Ishikawa (cell line): ENCODE measurements around the gene MAN1A2.

Experiments
- CEBPB ChIP-seq: IDR thresholded peaks from 2 replicates; pipeline ENCODE4 v1.6.1; 2012
- CREB1 ChIP-seq: IDR thresholded peaks from 2 replicates; pipeline ENCODE4 v1.6.1; 2012; ENCODE audit warnings: low read depth
- EP300 ChIP-seq: IDR thresholded peaks from 2 replicates; pipeline ENCODE4 v1.6.1; 2012; ENCODE audit warnings: borderline replicate concordance
- RAD21 ChIP-seq: IDR thresholded peaks from 2 replicates; pipeline ENCODE4 v1.6.1; 2012; ENCODE audit warnings: low read depth
- TAF1 ChIP-seq: IDR thresholded peaks from 2 replicates; pipeline ENCODE4 v1.6.1; 2012; ENCODE audit warnings: low read depth, mild to moderate bottlenecking
- USF1 ChIP-seq: IDR thresholded peaks from 2 replicates; pipeline ENCODE4 v1.6.1; 2012
- YY1 ChIP-seq: IDR thresholded peaks from 2 replicates; pipeline ENCODE4 v1.6.1; 2012; ENCODE audit warnings: low read depth
- TF ChIP-seq, protein P1 (sequence below): IDR thresholded peaks from 2 replicates; pipeline ENCODE4 v1.6.1; 2012; ENCODE audit warnings: low read depth, mild to moderate bottlenecking

DNA sequence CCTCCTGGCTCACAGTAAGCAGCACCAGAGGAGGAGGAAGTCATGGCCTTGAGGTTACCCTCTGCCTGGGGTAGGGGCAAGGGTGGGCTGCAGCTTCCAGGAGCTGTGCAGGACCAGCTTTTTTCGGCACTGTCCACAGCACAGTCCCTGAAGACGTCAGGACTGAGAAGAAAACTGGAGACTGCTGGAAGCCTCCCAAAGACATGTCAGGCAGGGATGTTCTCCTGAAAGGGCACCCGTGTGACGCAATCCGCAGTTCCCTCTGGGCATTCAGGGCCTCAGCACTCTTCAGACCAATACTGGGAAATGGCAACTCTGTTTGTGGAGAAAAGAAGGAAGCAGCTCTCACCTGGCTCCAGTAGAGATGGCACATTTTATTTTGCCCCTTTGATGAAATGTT lies 173.8 kb downstream of the MAN1A2 start:
- TF ChIP-seq, protein P1, sequence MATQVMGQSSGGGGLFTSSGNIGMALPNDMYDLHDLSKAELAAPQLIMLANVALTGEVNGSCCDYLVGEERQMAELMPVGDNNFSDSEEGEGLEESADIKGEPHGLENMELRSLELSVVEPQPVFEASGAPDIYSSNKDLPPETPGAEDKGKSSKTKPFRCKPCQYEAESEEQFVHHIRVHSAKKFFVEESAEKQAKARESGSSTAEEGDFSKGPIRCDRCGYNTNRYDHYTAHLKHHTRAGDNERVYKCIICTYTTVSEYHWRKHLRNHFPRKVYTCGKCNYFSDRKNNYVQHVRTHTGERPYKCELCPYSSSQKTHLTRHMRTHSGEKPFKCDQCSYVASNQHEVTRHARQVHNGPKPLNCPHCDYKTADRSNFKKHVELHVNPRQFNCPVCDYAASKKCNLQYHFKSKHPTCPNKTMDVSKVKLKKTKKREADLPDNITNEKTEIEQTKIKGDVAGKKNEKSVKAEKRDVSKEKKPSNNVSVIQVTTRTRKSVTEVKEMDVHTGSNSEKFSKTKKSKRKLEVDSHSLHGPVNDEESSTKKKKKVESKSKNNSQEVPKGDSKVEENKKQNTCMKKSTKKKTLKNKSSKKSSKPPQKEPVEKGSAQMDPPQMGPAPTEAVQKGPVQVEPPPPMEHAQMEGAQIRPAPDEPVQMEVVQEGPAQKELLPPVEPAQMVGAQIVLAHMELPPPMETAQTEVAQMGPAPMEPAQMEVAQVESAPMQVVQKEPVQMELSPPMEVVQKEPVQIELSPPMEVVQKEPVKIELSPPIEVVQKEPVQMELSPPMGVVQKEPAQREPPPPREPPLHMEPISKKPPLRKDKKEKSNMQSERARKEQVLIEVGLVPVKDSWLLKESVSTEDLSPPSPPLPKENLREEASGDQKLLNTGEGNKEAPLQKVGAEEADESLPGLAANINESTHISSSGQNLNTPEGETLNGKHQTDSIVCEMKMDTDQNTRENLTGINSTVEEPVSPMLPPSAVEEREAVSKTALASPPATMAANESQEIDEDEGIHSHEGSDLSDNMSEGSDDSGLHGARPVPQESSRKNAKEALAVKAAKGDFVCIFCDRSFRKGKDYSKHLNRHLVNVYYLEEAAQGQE: no peak
- no peak for TF ChIP-seq USF1
- TF ChIP-seq CREB1: no peak
- TF ChIP-seq EP300: no peak
- no peak for TF ChIP-seq RAD21
- TF ChIP-seq YY1: no peak
- no peak for TF ChIP-seq TAF1
- peak; percentile 9; the same call in 1 of the 2 replicates for TF ChIP-seq CEBPB
